ENCODE data around the gene HECTD2.
"Not testable (repeated sequence)": the region's sequence is repeated elsewhere in the genome, so short reads cannot be mapped to it uniquely, and the experiment has no call there.

The HECTD2 gene

GRCh38 chr10:91412354-91413087 is 2.4 kb downstream of the HECTD2 start:
- no peak for DNase-seq (ENCODE audit: low read depth)

GRCh38 chr10:91415816-91416215 is 5.7 kb downstream of the HECTD2 start:
- DNase-seq (ENCODE audit: low read depth), result no peak

GRCh38 chr10:91416339-91416855 is 6.3 kb downstream of the HECTD2 start:
- no peak for DNase-seq (ENCODE audit: low read depth)

- DNase-seq (ENCODE audit: low read depth), result no peak
Measured at GRCh38 chr10:91418416-91418815, 8.3 kb downstream of the HECTD2 start.

- DNase-seq (ENCODE audit: low read depth), result no peak
Measured at GRCh38 chr10:91420868-91421267, 10.7 kb downstream of the HECTD2 start.

GRCh38 chr10:91422915-91423314 is 12.8 kb downstream of the HECTD2 start:
- DNase-seq (ENCODE audit: low read depth), result no peak

GRCh38 chr10:91424016-91424415 is 13.9 kb downstream of the HECTD2 start:
- no peak for DNase-seq (ENCODE audit: low read depth)

- no peak for DNase-seq (ENCODE audit: low read depth)
Measured at GRCh38 chr10:91432175-91432574, 22.0 kb downstream of the HECTD2 start.

- DNase-seq (ENCODE audit: low read depth), result no peak
Measured at GRCh38 chr10:91433620-91434019, 23.5 kb downstream of the HECTD2 start.

GRCh38 chr10:91434041-91434440 is 23.9 kb downstream of the HECTD2 start:
- no peak for DNase-seq (ENCODE audit: low read depth)

GRCh38 chr10:91435241-91435640 is 25.1 kb downstream of the HECTD2 start:
- DNase-seq (ENCODE audit: low read depth), result no peak

- DNase-seq (ENCODE audit: low read depth), result not testable (repeated sequence)
Measured at GRCh38 chr10:91438228-91438627, 28.1 kb downstream of the HECTD2 start.

- no peak for DNase-seq (ENCODE audit: low read depth)
Measured at GRCh38 chr10:91444211-91445182, 34.4 kb downstream of the HECTD2 start.

- DNase-seq (ENCODE audit: low read depth), result no peak
Measured at GRCh38 chr10:91452063-91452462, 41.9 kb downstream of the HECTD2 start.

GRCh38 chr10:91453535-91453934 is 43.4 kb downstream of the HECTD2 start:
- DNase-seq (ENCODE audit: low read depth), result no peak

GRCh38 chr10:91455135-91455534 is 45.0 kb downstream of the HECTD2 start:
- not testable (repeated sequence) for DNase-seq (ENCODE audit: low read depth)

GRCh38 chr10:91460681-91461080 is 50.5 kb downstream of the HECTD2 start:
- no peak for DNase-seq (ENCODE audit: low read depth)

- no peak for DNase-seq (ENCODE audit: low read depth)
Measured at GRCh38 chr10:91462423-91462822, 52.3 kb downstream of the HECTD2 start.

GRCh38 chr10:91464500-91464899 is 54.4 kb downstream of the HECTD2 start:
- DNase-seq (ENCODE audit: low read depth), result no peak

GRCh38 chr10:91465261-91465660 is 55.1 kb downstream of the HECTD2 start:
- DNase-seq (ENCODE audit: low read depth), result no peak

GRCh38 chr10:91467114-91467513 is 57.0 kb downstream of the HECTD2 start:
- no peak for DNase-seq (ENCODE audit: low read depth)

- no peak for DNase-seq (ENCODE audit: low read depth)
Measured at GRCh38 chr10:91471602-91472001, 61.5 kb downstream of the HECTD2 start.

GRCh38 chr10:91472911-91473310 is 62.8 kb downstream of the HECTD2 start:
- DNase-seq (ENCODE audit: low read depth), result no peak
